K562 (cell line): ENCODE data around the gene ZNF552. TPM values are rescaled to one million over a fixed set of nuclear protein-coding genes. Genes with fewer than 3 reads are reported as not detected.
"Not testable (repeated sequence)": the region's sequence is repeated elsewhere in the genome, so short reads cannot be mapped to it uniquely, and the experiment has no call there.

Experiments
- ATF7 ChIP-seq: fragments of 450-650 bp; IDR thresholded peaks from 2 replicates; pipeline ENCODE4 v1.7.1; 2014; ENCODE audit warnings: mild to moderate bottlenecking, moderate library complexity
- HDAC1 ChIP-seq, 2 experiments: fragments of 450-650 bp; IDR thresholded peaks; 2 replicates each; pipeline ENCODE4 v1.6.1; 2016 to 2017; ENCODE audit warnings: inconsistent platforms in 1 of 2, mild to moderate bottlenecking in 1 of 2, moderate library complexity in 1 of 2
- MXI1 ChIP-seq: IDR thresholded peaks from 2 replicates; pipeline ENCODE4 v1.6.1; 2011; ENCODE audit warnings: low read depth, mild to moderate bottlenecking, improper control_type of control experiment, low read length
- NR2C2 ChIP-seq, 2 experiments: fragments of 200-800 bp in 1 of 2; sonication (Bioruptor generic) in 1 of 2; sonication (generic) in 1 of 2; formaldehyde crosslinking in 1 of 2; IDR thresholded peaks; 2 replicates each; pipeline versions ENCODE4 v1.6.1 to v1.8.0; 2016 to 2022; ENCODE audit warnings: mild to moderate bottlenecking in 1 of 2, missing compliant biosample characterization in 1 of 2, missing genetic modification characterization in 1 of 2, missing genetic modification reagents in 1 of 2
- OTX1 ChIP-seq: fragments of 450-650 bp; formaldehyde crosslinking; IDR thresholded peaks from 2 replicates; pipeline ENCODE4 v1.4.0; 2022; ENCODE audit warnings: mild to moderate bottlenecking
- PKNOX1 ChIP-seq: fragments of 450-650 bp; IDR thresholded peaks from 2 replicates; pipeline ENCODE4 v1.6.1; 2016
- YY1 ChIP-seq, 3 experiments: IDR thresholded peaks; 2 replicates each; pipeline ENCODE4 v1.6.1; 2011; ENCODE audit warnings: low read length in 2 of 3, mild to moderate bottlenecking in 2 of 3, moderate library complexity in 2 of 3, borderline replicate concordance in 1 of 3, control low read depth in 1 of 3, low read depth in 1 of 3; ENCODE audit not compliant: insufficient read depth in 3 of 3, insufficient replicate concordance in 2 of 3, control insufficient read depth in 1 of 3, insufficient read length in 1 of 3; ENCODE audit errors: extremely low read depth in 1 of 3
- polyA plus RNA-seq, 8 experiments: library from polyadenylated mRNA; depleted of rRNA in 4 of 8; stranded (reverse) in 5 of 8; unstranded in 3 of 8; fragments of >200 nt; fragmentation: Nextera tagmentation in 2 of 8; fragmentation: Illumina TruSeq in 1 of 8; extraction: Ambion mirVana in 2 of 8; extraction: Trizol in 1 of 8; gene quantifications; 2 replicates each; pipeline versions ENCODE4 v1.2.1 to v1.2.3, GENCODE V29; 2011 to 2014; ENCODE audit warnings: inconsistent platforms in 1 of 8, missing spikeins in 1 of 8
- total RNA-seq, 7 experiments: library from RNA; depleted of rRNA in 6 of 7; stranded (reverse); fragments of >200 nt in 6 of 7; fragmentation: Illumina TruSeq in 2 of 7; extraction: Trizol in 2 of 7; gene quantifications; 2 replicates each; pipeline versions ENCODE4 v1.2.1 to v1.2.3, GENCODE V29; 2011 to 2021; ENCODE audit warnings: low replicate concordance in 1 of 7
- TF ChIP-seq, protein P1 (sequence below), 2 experiments: IDR thresholded peaks in 1 of 2; conservative IDR thresholded peaks in 1 of 2; 2 replicates each; pipeline ENCODE4 v1.6.1; 2016; ENCODE audit warnings: low read depth in 2 of 2, mild to moderate bottlenecking in 1 of 2, missing compliant biosample characterization in 1 of 2, missing genetic modification characterization in 1 of 2, moderate library complexity in 1 of 2

The ZNF552 gene
- total and polyA plus RNA-seq, 9 of the 15 experiments (the other 6 are each of a cell fraction or from before 2014, with no cell fraction given): 4.4 to 12.4 (median 8.5) TPM

GRCh38 chr19:57849666-57850473 lies 35.2 kb upstream of the ZNF552 start, which contains the start of gene ZNF587 (continued):
- TF ChIP-seq, protein P1, sequence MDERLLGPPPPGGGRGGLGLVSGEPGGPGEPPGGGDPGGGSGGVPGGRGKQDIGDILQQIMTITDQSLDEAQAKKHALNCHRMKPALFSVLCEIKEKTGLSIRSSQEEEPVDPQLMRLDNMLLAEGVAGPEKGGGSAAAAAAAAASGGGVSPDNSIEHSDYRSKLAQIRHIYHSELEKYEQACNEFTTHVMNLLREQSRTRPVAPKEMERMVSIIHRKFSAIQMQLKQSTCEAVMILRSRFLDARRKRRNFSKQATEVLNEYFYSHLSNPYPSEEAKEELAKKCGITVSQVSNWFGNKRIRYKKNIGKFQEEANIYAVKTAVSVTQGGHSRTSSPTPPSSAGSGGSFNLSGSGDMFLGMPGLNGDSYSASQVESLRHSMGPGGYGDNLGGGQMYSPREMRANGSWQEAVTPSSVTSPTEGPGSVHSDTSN (CRISPR knock-in tag; IDR thresholded peaks at IDR 0.05; ENCODE audit: low read depth): not testable (repeated sequence)
- TF ChIP-seq, protein P1 (tag; conservative IDR thresholded peaks at IDR 0.05; ENCODE audit: low read depth): peak; percentile 93
- TF ChIP-seq NR2C2 (CRISPR knock-in tag; IDR thresholded peaks at IDR 0.05) (peak; percentile 67; the same call in 1 of the 2 replicates), NR2C2 (tag; IDR thresholded peaks at IDR 0.05) (peak; percentile 64), MXI1 (peak; percentile 84), YY1 (IDR thresholded peaks at IDR 0.05; ENCODE audit: borderline replicate concordance in 1 of 3, control insufficient read depth in 1 of 3, extremely low read depth in 1 of 3, insufficient read depth in 3 of 3, insufficient read length in 1 of 3, insufficient replicate concordance in 2 of 3, low read depth in 1 of 3, low read length in 2 of 3) (peak in 2 of 3 experiments; percentile 60 to 79), PKNOX1 (peak; percentile 98), OTX1 (0 out of 2 replicates have a peak, but pooled peaks have one; percentile 45), HDAC1 (IDR thresholded peaks at IDR 0.05) (peak in 1 of 2 experiments; percentile 72; a peak in 2 of 4 replicates), ATF7 (peak; percentile 39; the same call in 1 of the 2 replicates)
- TF ChIP-seq, all 486 proteins: peak for 86; not testable (repeated sequence) for 400
